Transverse colon (tissue), 3 donors: ENCODE data around the gene ZNF485.

ENCODE experiments used
- CTCF ChIP-seq, 5 experiments: fragments of 200-600 bp in 3 of 5; fragments of 450-650 bp in 2 of 5; sonication (generic) in 3 of 5; IDR thresholded peaks; 1 replicate in 2 of 5; 2 replicates in 3 of 5; pipeline ENCODE4 v1.5.1; 2016 to 2017; ENCODE audit warnings: antibody characterized with exemption in 5 of 5, inconsistent platforms in 3 of 5, mild to moderate bottlenecking in 2 of 5, moderate library complexity in 1 of 5
- POLR2A ChIP-seq: fragments of 450-650 bp; IDR thresholded peaks from one replicate; pipeline ENCODE4 v1.6.1; 2016; ENCODE audit warnings: antibody characterized with exemption, mild to moderate bottlenecking, moderate library complexity

GRCh38 chr10:43627942-43628341 is 21.7 kb downstream of the ZNF485 start:
- TF ChIP-seq CTCF (IDR thresholded peaks at IDR 0.05) (no peak), POLR2A (no peak)
